Measurements from ENCODE around the gene LRRC26. TPM values are rescaled to one million over a fixed set of nuclear protein-coding genes. Genes with fewer than 3 reads are reported as not detected.
A peak's percentile ranks its signal among the peaks of the same experiment; 100 is the strongest.

The LRRC26 gene
- total and polyA plus RNA-seq, 2 experiments from 2014 or later: 2.3 TPM; not detected in 1

DNA sequence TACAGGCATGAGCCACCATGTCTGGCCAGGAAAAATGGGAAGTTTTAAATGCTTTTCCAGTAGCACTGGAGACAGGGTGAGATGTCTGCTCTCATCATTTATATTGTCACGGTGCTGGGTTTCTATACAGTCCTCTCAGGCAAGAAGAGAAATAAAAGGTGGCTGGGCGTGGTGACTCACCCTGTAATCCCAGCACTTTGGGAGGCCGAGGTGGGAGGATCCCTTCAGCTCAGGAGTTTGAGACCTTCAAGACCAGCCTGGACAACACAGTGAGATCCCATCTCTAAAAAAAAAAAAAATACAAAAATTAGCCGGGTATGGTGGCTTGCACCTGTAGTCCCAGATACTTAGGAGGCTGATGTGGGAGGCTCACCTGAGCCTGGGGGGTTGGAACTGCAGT, 35.7 kb downstream of the LRRC26 start:
- no peaks in the 10 kb centered on the region for H3K4me1 ChIP-seq (ENCODE audit: low read depth)
- TF ChIP-seq, protein P1, sequence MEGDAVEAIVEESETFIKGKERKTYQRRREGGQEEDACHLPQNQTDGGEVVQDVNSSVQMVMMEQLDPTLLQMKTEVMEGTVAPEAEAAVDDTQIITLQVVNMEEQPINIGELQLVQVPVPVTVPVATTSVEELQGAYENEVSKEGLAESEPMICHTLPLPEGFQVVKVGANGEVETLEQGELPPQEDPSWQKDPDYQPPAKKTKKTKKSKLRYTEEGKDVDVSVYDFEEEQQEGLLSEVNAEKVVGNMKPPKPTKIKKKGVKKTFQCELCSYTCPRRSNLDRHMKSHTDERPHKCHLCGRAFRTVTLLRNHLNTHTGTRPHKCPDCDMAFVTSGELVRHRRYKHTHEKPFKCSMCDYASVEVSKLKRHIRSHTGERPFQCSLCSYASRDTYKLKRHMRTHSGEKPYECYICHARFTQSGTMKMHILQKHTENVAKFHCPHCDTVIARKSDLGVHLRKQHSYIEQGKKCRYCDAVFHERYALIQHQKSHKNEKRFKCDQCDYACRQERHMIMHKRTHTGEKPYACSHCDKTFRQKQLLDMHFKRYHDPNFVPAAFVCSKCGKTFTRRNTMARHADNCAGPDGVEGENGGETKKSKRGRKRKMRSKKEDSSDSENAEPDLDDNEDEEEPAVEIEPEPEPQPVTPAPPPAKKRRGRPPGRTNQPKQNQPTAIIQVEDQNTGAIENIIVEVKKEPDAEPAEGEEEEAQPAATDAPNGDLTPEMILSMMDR (IDR thresholded peaks at IDR 0.05; ENCODE audit: low read depth, low read length): no peak
- H3K36me3 ChIP-seq: no peaks in the 10 kb centered on the region
- H3K9me3 ChIP-seq (ENCODE audit: low read depth): no peaks in the 10 kb centered on the region
- H3K4me3 ChIP-seq: no peak overlapping the region
- H3K27ac ChIP-seq: no peak overlapping the region
- peaks cover 69% of the 10 kb centered on the region for H3K27me3 ChIP-seq
- DNase-seq (ENCODE audit: low read depth in 1 of 2, low spot score in 1 of 2): no peak

DNA sequence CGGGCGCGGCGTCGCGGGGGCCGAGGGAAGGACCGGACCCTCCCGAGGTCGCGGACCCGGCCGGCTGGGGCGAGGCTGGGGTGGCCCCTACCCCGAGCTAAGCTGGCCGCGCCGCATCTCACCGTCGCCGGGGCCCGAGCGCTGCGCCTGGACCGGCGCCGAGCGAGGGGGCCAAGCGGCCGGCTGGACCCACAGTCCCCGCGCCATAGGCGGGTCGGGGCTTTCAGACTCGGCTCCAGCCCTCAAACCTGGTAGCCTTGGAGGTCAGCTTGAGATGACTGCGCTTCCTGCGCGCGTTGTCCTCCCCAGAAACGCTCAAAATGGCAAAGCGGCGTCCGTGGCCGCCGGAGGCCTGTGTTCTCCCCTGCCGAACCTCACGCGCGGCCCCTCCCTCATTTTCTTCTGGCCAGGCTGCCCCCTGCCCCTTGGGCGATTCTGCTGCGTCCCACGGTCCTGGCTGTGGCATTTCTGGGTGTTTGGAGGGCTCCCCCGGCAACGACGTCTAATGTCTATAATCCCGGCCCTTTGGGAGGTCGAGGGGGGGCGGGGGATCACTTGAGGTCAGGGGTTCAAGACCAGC, 39.6 kb downstream of the LRRC26 start:
- H3K27me3 ChIP-seq: peaks cover 30% of the 10 kb centered on the region
- no peak overlapping the region for H3K27ac ChIP-seq

DNA sequence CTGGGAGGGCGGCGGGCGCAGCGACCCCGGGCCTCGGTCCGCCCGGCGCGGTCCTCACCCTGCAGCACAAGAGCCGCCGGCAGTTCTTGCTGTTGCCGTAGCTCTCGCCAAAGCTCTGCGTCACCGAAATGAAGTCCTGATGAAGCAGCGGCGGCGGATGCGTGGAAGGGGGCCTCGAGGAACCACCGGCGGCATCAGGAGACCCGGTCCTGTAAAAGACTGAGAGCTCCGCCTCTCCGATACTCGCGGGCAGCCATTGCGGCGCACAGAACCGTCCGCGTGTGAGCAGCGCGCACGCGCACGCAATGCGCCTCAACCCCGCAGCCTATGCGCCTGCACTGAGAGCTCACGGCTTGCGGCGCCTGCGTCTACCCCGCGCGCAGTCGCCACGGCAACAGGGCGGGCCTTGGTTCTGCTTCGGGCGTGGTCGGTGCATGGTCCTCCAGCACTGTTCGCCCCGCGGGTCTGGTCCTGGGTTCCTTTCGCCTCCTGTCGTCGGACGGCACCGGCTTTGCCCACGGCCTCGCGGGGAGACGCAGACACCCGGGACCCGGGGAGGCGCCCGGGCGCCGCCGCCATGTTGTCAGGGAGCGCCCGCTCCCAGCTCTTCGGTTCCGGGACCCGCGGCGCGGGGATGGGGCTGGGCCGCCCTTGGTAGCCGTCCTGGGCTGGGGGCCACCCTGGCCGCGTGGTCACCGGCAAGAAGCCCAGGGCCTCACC, 40.2 kb downstream of the LRRC26 start:
- no peaks in the 10 kb centered on the region for H3K4me1 ChIP-seq (ENCODE audit: low read depth)
- no peaks in the 10 kb centered on the region for H3K9me3 ChIP-seq (ENCODE audit: low read depth)
- TF ChIP-seq, protein P1 (IDR thresholded peaks at IDR 0.05; ENCODE audit: low read depth, low read length): no peak
- H3K27me3 ChIP-seq: peaks cover 24% of the 10 kb centered on the region
- H3K4me3 ChIP-seq: peak overlapping the region; percentile 75
- peak overlapping the region; percentile 3 for H3K27ac ChIP-seq
- DNase-seq (ENCODE audit: low read depth in 1 of 2, low spot score in 1 of 2): peak; percentile 94
- H3K36me3 ChIP-seq: no peaks in the 10 kb centered on the region

More for the DNA sequence above, 39.6 kb downstream of the LRRC26 start:
- H3K36me3 ChIP-seq: no peaks in the 10 kb centered on the region
- peak in 1 of 2 donors; percentile 11 for DNase-seq (ENCODE audit: low read depth in 1 of 2, low spot score in 1 of 2)
- H3K9me3 ChIP-seq (ENCODE audit: low read depth): no peaks in the 10 kb centered on the region
- H3K4me1 ChIP-seq (ENCODE audit: low read depth): no peaks in the 10 kb centered on the region
- peak overlapping the region; percentile 75 for H3K4me3 ChIP-seq
- TF ChIP-seq, protein P1 (IDR thresholded peaks at IDR 0.05; ENCODE audit: low read depth, low read length): no peak

DNA sequence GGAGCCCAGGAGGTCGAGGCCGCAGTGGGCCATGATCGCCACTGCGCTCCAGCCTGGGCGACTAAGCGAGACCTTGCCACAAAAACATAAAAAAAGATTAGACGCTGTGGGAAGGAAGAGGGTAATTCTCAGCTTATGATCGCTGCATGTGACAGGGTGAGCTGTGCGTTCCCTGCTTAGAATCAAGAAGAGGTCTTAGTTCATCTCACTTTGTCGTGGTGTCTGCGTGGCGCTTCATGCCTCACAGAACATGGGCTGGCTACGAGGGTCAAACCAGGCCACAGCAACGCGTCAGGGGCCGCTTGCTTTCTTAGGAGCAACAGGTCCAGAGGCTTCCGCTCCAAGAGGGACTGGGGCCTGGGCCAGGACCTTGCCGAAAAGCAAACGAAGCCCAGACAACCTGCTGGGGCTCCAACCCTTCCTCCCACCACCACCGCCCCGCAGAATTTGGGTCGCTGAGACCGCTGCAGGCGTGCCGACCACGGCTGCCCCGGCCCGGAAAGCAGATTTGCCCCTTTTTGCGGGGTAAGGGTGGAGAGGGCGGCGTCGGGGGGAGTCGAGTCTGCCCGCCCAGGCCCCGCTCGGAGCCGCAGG, 40.9 kb downstream of the LRRC26 start:
- H3K9me3 ChIP-seq (ENCODE audit: low read depth): no peaks in the 10 kb centered on the region
- no peaks in the 10 kb centered on the region for H3K36me3 ChIP-seq
- peak overlapping the region; percentile 3 for H3K27ac ChIP-seq
- TF ChIP-seq, protein P1 (IDR thresholded peaks at IDR 0.05; ENCODE audit: low read depth, low read length): no peak
- peak overlapping the region; percentile 75 for H3K4me3 ChIP-seq
- H3K4me1 ChIP-seq (ENCODE audit: low read depth): no peaks in the 10 kb centered on the region
- peak in 1 of 2 donors; percentile 35 for DNase-seq (ENCODE audit: low read depth in 1 of 2, low spot score in 1 of 2)
- H3K27me3 ChIP-seq: peaks cover 19% of the 10 kb centered on the region

DNA sequence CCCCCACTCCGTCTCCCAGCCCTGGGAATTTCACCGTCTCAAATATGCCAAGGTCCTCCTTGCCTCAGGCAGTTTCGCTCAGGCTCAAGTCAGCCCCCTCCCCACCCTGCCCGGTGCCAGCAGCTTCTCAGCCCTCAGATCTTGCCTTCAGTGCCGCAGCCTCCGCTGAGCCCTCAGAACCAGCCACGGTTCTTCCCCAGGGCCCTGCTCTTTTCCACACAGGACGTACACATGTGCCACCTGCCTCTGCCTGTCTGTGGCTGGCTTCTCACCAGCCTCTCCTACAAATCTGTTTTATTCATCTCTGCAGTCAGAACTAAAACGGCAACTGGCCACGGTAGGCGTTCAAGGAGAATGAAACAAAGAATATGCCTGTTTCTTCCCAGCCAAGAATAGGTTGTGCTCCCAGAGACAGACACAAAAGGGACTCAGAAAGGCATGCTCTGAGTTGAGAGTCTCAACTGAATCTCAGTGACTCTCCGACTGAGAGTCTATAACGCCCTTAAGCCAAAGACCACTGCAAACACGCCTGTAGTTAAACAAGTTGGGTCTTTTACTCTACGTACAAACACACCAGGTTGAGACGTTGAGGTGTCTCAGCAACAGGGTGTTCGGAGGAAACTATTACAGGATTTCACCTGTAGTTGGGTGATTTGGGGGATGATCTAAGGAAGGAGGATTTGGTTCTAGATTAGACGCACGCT, 41.5 kb downstream of the LRRC26 start:
- no peaks in the 10 kb centered on the region for H3K9me3 ChIP-seq (ENCODE audit: low read depth)
- no peak overlapping the region for H3K27ac ChIP-seq
- H3K4me1 ChIP-seq (ENCODE audit: low read depth): no peaks in the 10 kb centered on the region
- TF ChIP-seq, protein P1 (IDR thresholded peaks at IDR 0.05; ENCODE audit: low read depth, low read length): no peak
- H3K4me3 ChIP-seq: peak overlapping the region; percentile 75
- no peak for DNase-seq (ENCODE audit: low read depth in 1 of 2, low spot score in 1 of 2)
- H3K36me3 ChIP-seq: no peaks in the 10 kb centered on the region
- peaks cover 12% of the 10 kb centered on the region for H3K27me3 ChIP-seq
